H1 (cell line): ENCODE results near the gene PRDX5. TPM values are rescaled to one million over a fixed set of nuclear protein-coding genes. Genes with fewer than 3 reads are reported as not detected.

ENCODE experiments used
- CBX8 ChIP-seq: fragments of 300-800, 300-1000 bp; sonication (generic); IDR thresholded peaks from 2 replicates; pipeline ENCODE4 v1.7.1; 2016; ENCODE audit warnings: low read depth, low read length, borderline replicate concordance
- polyA plus RNA-seq, 7 experiments: library from polyadenylated mRNA; depleted of rRNA in 3 of 7; stranded (reverse) in 5 of 7; unstranded in 2 of 7; fragments of >200 nt in 5 of 7; fragments of 200-250 nt in 2 of 7; gene quantifications; 1 replicate in 5 of 7; 2 replicates in 1 of 7; 4 replicates in 1 of 7; pipeline versions ENCODE4 v1.2.1 to v1.2.3, GENCODE V29; 2011 to 2013; ENCODE audit warnings: missing spikeins in 2 of 7, mixed read lengths in 2 of 7
- total RNA-seq: library from RNA; stranded (reverse); fragmentation: NEBNext Ultra II Directional; extraction: Animal tissue kit (Norgen Biotek cat#: 25700); gene quantifications from 2 replicates; pipeline ENCODE4 v1.2.1, GENCODE V29; 2021

The PRDX5 gene
- total and polyA plus RNA-seq, 2 of the 8 experiments (the other 6 are each of a cell fraction or from before 2014, with no cell fraction given): 201 to 582 TPM

DNA sequence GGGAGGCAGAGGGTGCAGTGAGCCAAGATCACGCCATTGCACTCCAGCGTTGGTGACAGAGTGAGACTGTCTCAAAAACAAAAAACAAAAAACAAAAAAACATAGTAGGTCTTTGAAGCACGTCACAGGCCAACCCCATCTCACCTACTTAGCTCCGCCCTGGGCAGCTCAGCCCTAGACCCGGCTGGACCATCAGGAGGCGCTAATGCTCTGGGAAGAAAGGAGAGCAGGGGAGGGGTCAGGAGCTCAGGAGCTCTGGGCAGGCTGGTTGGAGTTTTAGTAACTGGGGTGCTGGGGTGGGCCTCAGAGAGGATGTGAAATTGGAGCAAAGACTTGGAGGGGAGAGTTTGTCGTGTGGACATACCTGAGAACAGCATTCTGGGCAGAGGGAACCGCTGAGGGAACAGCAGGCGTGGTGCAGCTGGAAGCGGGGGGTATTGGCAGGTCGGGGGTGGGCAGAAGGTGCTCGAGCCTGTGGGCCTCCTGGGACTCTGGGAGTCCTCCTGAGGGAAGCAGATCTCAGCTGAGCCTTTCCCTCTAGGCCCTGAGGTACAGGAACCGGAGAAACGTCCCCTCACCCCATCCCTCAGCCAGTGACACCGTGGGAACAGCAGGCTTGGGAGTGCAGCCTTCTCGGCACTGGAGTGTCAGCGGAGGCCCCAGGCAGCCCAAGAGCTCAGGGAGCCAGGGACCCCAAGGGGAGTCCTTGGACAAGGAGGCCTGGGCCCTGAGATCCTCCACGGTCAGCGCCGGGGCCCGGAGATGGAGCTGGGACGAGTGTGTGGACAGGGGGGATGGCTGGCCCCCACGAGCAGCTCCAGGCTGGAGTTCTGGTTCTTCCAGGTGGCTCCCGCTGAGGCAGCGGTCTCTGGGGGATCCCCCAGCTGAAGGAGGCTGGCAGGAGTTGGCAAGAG lies 38.8 kb downstream of the PRDX5 start (continued):
- no peak for TF ChIP-seq CBX8
